Type B pancreatic cell (in vitro differentiated cells): ENCODE measurements around the gene GPHN. TPM values are rescaled to one million over a fixed set of nuclear protein-coding genes. Genes with fewer than 3 reads are reported as not detected.

Source experiments
- DNase-seq: peaks from one replicate; pipeline ENCODE4 v3.0.0; 2021; ENCODE audit warnings: mixed read lengths; ENCODE audit not compliant: unreplicated experiment; ENCODE audit errors: extremely low spot score
- H3K27ac Mint-ChIP-seq: 2 replicates; pipeline ENCODE4 v1.8.0; 2021; ENCODE audit warnings: mild to moderate bottlenecking, mixed read lengths
- H3K27me3 Mint-ChIP-seq: 2 replicates; pipeline ENCODE4 v1.8.0; 2021; ENCODE audit warnings: mixed read lengths
- H3K36me3 Mint-ChIP-seq: 2 replicates; pipeline ENCODE4 v1.8.0; 2021; ENCODE audit warnings: mixed read lengths
- H3K4me1 Mint-ChIP-seq: one replicate; pipeline ENCODE4 v1.8.0; 2021; ENCODE audit warnings: mixed read lengths; ENCODE audit not compliant: unreplicated experiment
- H3K4me3 Mint-ChIP-seq: 2 replicates; pipeline ENCODE4 v1.8.0; 2021; ENCODE audit warnings: mild to moderate bottlenecking, mixed read lengths
- H3K9me3 Mint-ChIP-seq: 2 replicates; pipeline ENCODE4 v1.8.0; 2021; ENCODE audit warnings: mixed read lengths
- CTCF ChIP-seq: fragments of 200-600 bp; sonication (generic); conservative IDR thresholded peaks from 2 replicates; pipeline ENCODE4 v1.5.0; 2021; ENCODE audit warnings: antibody characterized with exemption, mild to moderate bottlenecking
- total RNA-seq: library from RNA; stranded (reverse); gene quantifications from 2 replicates; pipeline ENCODE4 v1.2.1, GENCODE V29; 2021; ENCODE audit warnings: low replicate concordance

Gene GPHN
- total RNA-seq, 1 donor from 2014 or later: 38.9 TPM

- H3K4me3 Mint-ChIP-seq: no peak overlapping the region
- no peaks in the 10 kb centered on the region for H3K9me3 Mint-ChIP-seq
- H3K27ac Mint-ChIP-seq: no peak overlapping the region
- DNase-seq: no peak
- H3K27me3 Mint-ChIP-seq: no peaks in the 10 kb centered on the region
- no peak for TF ChIP-seq CTCF
- H3K4me1 Mint-ChIP-seq: no peaks in the 10 kb centered on the region
- H3K36me3 Mint-ChIP-seq: no peaks in the 10 kb centered on the region
These were observed 720.5 kb downstream of the GPHN start for GRCh38 chr14:67228325-67228984.

Other genes with a start within 250 kb of the GPHN start
- not detected in 2 replicates for gene CCDC196, start 21.8 kb upstream of the GPHN start, total RNA-seq